Psoas muscle (tissue), 8 donors: ENCODE data around the gene SYNC. TPM values are rescaled to one million over a fixed set of nuclear protein-coding genes. Genes with fewer than 3 reads are reported as not detected.
"Not testable (repeated sequence)": the region's sequence is repeated elsewhere in the genome, so short reads cannot be mapped to it uniquely, and the experiment has no call there.

Experiments used
- ATAC-seq, 4 donors: fragments of 200-7000 bp; cut with Tn5 transposase; one replicate each; pipeline ENCODE4 v1.9.1; 2020; ENCODE audit warnings: moderate library complexity in 3 of 4, mild to moderate bottlenecking in 2 of 4
- DNase-seq, 2 donors: peaks; one replicate each; pipeline ENCODE4 v3.0.0-alpha.2; 2020
- H3K27ac ChIP-seq: fragments of 200-600 bp; one replicate; pipeline ENCODE4 v1.8.0; 2022
- H3K27me3 ChIP-seq, 3 donors: fragments of 200-600 bp in 1 of 3; one replicate each; pipeline versions ENCODE4 v1.6.1 to v1.8.0; 2013 to 2022; ENCODE audit warnings: low read length in 2 of 3, mild to moderate bottlenecking in 2 of 3, moderate library complexity in 1 of 3; ENCODE audit not compliant: insufficient read depth in 3 of 3
- H3K36me3 ChIP-seq, 2 donors: fragments of 200-600 bp in 1 of 2; one replicate each; pipeline versions ENCODE4 v1.6.1 to v1.8.0; 2013 to 2022; ENCODE audit warnings: low read depth in 1 of 2, mild to moderate bottlenecking in 1 of 2, moderate library complexity in 1 of 2; ENCODE audit not compliant: insufficient read depth in 1 of 2
- H3K4me1 ChIP-seq: fragments of 200-600 bp; one replicate; pipeline ENCODE4 v1.8.0; 2022
- H3K4me3 ChIP-seq: fragments of 200-600 bp; one replicate; pipeline ENCODE4 v1.8.0; 2022; ENCODE audit warnings: mild to moderate bottlenecking
- H3K9me3 ChIP-seq: fragments of 200-600 bp; one replicate; pipeline ENCODE4 v1.8.0; 2022
- WGBS, 3 donors: extraction: QIAGEN DNeasy Blood & Tissue Kit; methylation state at CpG; one replicate each; pipeline versions ENCODE4 v1.1.6 to v1.1.7; 2013; 5-methylcytosine and 5-hydroxymethylcytosine counted together
- intact Hi-C, 2 donors: fragments of 100-400 bp; cut with DNase I; formaldehyde crosslinking; loops; one replicate each; pipeline versions ENCODE4 v1.11.0 to v1.14.2; 2022
- polyA plus RNA-seq, 3 donors: library from polyadenylated mRNA; stranded (reverse); fragments of 200-250 nt; gene quantifications; one replicate each; pipeline ENCODE4 v1.2.3, GENCODE V29; 2013
- total RNA-seq, 4 donors: library from RNA; stranded (reverse); fragmentation: NEBNext Ultra II Directional in 2 of 4; extraction: Animal tissue kit (Norgen Biotek cat#: 25700) in 2 of 4; gene quantifications; one replicate each; pipeline versions ENCODE4 v1.2.1 to v1.2.4, GENCODE V29; 2021 to 2023
- TF ChIP-seq, protein P1 (sequence below): fragments of 200-600 bp; IDR thresholded peaks from one replicate; pipeline ENCODE4 v1.8.0; 2022; ENCODE audit warnings: antibody characterized with exemption
- donor health status: healthy with polysubstance abuse.
- donor health status: DM: no; HTN: no; CAD: no; lungs with moderate emphysema.
- donor health status: Bipolar disorder and iron deficiency.
- donor health status: healthy.
- donor health status: DM: yes; HTN: yes; CAD: no.
- donor health status: DM: no; HTN: no; CAD: no.
- donor health status: DM: no; HTN: no; CAD: no.
- donor health status: DM: yes; HTN: yes; CAD: no.

The SYNC gene
- total and polyA plus RNA-seq, 7 donors = 40.4 to 82.5 (median 52.6) TPM

DNA sequence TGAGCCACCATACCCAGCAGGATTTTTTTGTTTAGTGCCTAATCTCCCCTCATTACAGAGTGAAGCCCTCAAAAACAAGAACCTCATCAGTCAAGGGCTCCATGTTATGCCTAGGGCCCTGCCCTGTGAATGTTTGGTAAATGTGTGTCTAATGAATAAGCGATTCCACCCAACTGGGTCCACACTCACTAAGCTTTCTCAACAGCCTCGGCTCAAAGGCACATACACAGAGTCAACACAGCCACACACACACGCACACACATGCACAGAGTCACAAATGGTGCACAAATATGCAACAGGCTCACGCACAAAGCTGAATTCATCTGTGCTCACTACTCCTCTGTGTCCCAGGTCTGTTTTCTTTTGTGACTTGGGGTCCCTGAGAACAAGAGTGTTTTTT is 11.7 kb upstream of the SYNC start:
- no peaks in the 10 kb centered on the region for H3K9me3 ChIP-seq
- H3K4me3 ChIP-seq = no peak overlapping the region
- ATAC-seq (no peak), DNase-seq (no peak)
- intact Hi-C loops = loop anchor here (5.0 kb wide), 2 partner anchors 158 to 368 kb away; partner anchors contain the start of genes FNDC5 (in 2 of the 2) and AZIN2 (in 1 of the 2)
- no peaks in the 10 kb centered on the region for H3K27me3 ChIP-seq
- TF ChIP-seq, protein P1, sequence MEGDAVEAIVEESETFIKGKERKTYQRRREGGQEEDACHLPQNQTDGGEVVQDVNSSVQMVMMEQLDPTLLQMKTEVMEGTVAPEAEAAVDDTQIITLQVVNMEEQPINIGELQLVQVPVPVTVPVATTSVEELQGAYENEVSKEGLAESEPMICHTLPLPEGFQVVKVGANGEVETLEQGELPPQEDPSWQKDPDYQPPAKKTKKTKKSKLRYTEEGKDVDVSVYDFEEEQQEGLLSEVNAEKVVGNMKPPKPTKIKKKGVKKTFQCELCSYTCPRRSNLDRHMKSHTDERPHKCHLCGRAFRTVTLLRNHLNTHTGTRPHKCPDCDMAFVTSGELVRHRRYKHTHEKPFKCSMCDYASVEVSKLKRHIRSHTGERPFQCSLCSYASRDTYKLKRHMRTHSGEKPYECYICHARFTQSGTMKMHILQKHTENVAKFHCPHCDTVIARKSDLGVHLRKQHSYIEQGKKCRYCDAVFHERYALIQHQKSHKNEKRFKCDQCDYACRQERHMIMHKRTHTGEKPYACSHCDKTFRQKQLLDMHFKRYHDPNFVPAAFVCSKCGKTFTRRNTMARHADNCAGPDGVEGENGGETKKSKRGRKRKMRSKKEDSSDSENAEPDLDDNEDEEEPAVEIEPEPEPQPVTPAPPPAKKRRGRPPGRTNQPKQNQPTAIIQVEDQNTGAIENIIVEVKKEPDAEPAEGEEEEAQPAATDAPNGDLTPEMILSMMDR = no peak
- H3K36me3 ChIP-seq = no peaks in the 10 kb centered on the region
- no peak overlapping the region for H3K27ac ChIP-seq
- 81 to 82% (median 81%) methylated on average over 4 of the region's 4 CpGs for WGBS, 3 donors
- H3K4me1 ChIP-seq = no peaks in the 10 kb centered on the region

DNA sequence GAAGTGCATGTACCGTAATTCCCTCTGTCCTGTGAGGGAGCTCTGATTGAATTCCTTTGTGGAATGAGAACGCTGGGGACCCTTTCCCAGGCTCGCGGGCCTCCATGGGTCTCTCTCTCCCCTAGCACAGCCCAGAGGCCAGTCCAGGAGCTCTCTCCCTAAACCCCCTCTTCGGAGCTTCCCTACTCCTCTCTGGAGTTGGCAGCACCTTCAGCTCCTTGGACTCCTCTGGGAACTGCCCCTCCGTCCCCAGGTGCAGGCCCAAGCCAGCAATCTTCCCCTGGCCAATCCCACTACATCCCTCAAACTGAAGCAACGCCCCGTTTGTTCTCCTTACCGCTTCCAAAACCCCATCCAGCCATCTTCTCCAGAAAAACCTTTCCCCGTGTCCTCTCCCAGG is 10.5 kb upstream of the SYNC start:
- no peak for DNase-seq
- TF ChIP-seq, protein P1 = no peak
- WGBS, 3 donors = 81 to 88% (median 84%) methylated on average over 10 of the region's 10 CpGs
- Histone ChIP-seq H3K4me1 (no peaks in the 10 kb centered on the region), H3K27ac (no peak overlapping the region), H3K36me3 (no peaks in the 10 kb centered on the region), H3K4me3 (no peak overlapping the region), H3K27me3 (no peaks in the 10 kb centered on the region), H3K9me3 (no peaks in the 10 kb centered on the region)
- intact Hi-C loops = loop anchor here (2.0 to 5.0 kb wide), 3 partner anchors 60 to 369 kb away; partner anchors contain the start of genes FNDC5 (in 2 of the 2) and AZIN2 (in 1 of the 2)
- no peak for ATAC-seq

DNA sequence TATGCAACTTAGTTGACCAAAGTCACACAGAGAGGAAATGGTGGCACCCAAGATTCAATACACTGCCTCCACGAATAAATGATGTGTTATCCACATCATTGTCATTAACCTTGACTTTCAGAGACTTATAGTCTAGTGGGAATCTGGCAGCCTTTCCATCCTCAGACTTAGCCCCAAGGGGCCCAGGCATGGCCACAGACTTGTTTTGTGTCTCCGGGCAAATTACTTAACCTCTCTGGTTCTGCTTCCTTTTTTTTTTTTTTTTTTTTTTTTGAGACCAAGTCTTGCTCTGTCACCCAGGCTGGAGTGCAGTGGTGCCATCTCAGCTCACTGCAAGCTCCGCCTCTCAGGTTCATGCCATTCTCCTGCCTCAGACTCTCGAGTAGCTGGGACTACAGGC is 8.7 kb upstream of the SYNC start:
- not testable (repeated sequence) for ATAC-seq
- intact Hi-C loops = loop anchor here (5.0 kb wide), 2 partner anchors 161 to 371 kb away; partner anchors contain the start of genes FNDC5 (in 2 of the 2) and AZIN2 (in 1 of the 2)

DNA sequence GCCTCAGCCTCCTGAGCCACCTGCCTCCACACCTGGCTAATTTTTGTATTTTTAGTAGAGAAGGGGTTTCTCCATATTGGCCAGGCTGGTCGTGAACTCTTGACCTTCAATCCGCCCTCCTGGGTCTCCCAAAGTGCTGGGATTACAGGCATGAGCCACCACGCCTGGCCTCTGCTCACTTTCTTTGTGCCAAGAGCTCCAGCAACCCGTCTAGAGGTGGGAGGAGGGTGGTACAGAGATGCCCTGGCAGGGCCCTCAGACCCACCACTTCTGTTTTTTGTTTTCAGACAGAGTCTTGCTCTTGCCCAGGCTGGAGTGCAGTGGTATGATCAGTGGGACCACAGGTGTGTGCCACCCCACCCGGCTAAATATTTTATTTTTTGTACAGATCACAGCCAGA is 6.9 kb upstream of the SYNC start:
- no peaks in the 10 kb centered on the region for H3K27me3 ChIP-seq
- no peak for ATAC-seq
- no peaks in the 10 kb centered on the region for H3K36me3 ChIP-seq
- H3K4me3 ChIP-seq = no peak overlapping the region
- TF ChIP-seq, protein P1 = no peak
- DNase-seq = no peak
- H3K27ac ChIP-seq = no peak overlapping the region
- H3K9me3 ChIP-seq = no peaks in the 10 kb centered on the region
- H3K4me1 ChIP-seq = peaks cover under 1% of the 10 kb centered on the region
- 58 to 69% (median 62%) methylated on average over 5 of the region's 5 CpGs for WGBS, 3 donors
- intact Hi-C loops = no loop called here

More for the DNA sequence above, 8.7 kb upstream of the SYNC start:
- 73 to 85% (median 85%) methylated on average over 4 of the region's 4 CpGs for WGBS, 3 donors
- not testable (repeated sequence) for H3K9me3 ChIP-seq, H3K27ac ChIP-seq, H3K4me3 ChIP-seq, H3K4me1 ChIP-seq, H3K27me3 ChIP-seq, H3K36me3 ChIP-seq, DNase-seq

DNA sequence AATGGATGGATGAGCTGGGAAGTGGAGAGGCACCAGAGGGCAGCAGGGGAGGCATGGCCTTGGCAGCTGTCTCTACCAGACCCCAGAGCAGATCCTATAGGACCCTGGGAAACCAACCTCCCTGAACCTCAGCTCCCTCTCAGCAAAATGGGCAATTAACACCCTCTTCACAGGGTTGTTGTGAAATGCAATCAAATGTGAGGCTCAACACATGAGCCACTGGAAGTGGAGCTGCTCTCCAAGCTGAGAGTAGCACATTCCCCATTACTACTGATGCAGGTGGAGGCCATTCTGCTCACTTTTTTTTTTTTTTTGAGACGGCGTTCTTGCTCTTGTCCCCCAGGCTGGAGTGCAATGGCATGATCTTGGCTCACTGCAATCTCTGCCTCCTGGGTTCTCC is 6.5 kb upstream of the SYNC start:
- peaks cover 5% of the 10 kb centered on the region for H3K4me1 ChIP-seq
- H3K27ac ChIP-seq = no peak overlapping the region
- TF ChIP-seq, protein P1 = no peak
- no peaks in the 10 kb centered on the region for H3K9me3 ChIP-seq
- intact Hi-C loops = no loop called here
- WGBS, 3 donors = 66 to 76% (median 73%) methylated on average over 2 of the region's 2 CpGs
- H3K36me3 ChIP-seq = no peaks in the 10 kb centered on the region
- no peak overlapping the region for H3K4me3 ChIP-seq
- no peaks in the 10 kb centered on the region for H3K27me3 ChIP-seq
- DNase-seq = no peak
- no peak for ATAC-seq
